ENCODE measurements around the gene NAP1L1. TPM values are rescaled to one million over a fixed set of nuclear protein-coding genes. Genes with fewer than 3 reads are reported as not detected.
A peak's percentile ranks its signal among the peaks of the same experiment; 100 is the strongest.

NAP1L1 gene
- total RNA-seq, result 144 TPM

- no peak for FAIRE-seq
- peak; percentile 93 to 97 for DNase-seq (ENCODE audit: low spot score in 2 of 2)
Measured at GRCh38 chr12:76083904-76084862, at the start of gene NAP1L1. TSS of gene NAP1L1 (minus strand) at chr12:76084685. CDS start at chr12:76074219, 10,466 bp downstream.

- FAIRE-seq, result no peak
- no peak for DNase-seq (ENCODE audit: low spot score in 2 of 2)
Measured at GRCh38 chr12:76127588-76127987, 43.1 kb upstream of the NAP1L1 start.

GRCh38 chr12:76124456-76124855 is 40.0 kb upstream of the NAP1L1 start:
- DNase-seq (ENCODE audit: low spot score in 2 of 2) (no peak), FAIRE-seq (no peak)

GRCh38 chr12:76123259-76124212 is 39.1 kb upstream of the NAP1L1 start:
- DNase-seq (ENCODE audit: low spot score in 2 of 2) (no peak), FAIRE-seq (peak; percentile 51)

- FAIRE-seq (no peak), DNase-seq (ENCODE audit: low spot score in 2 of 2) (no peak)
Measured at GRCh38 chr12:76119887-76120286, 35.4 kb upstream of the NAP1L1 start.

GRCh38 chr12:76117751-76118150 is 33.3 kb upstream of the NAP1L1 start:
- FAIRE-seq (no peak), DNase-seq (ENCODE audit: low spot score in 2 of 2) (no peak)

GRCh38 chr12:76117067-76117691 is 32.7 kb upstream of the NAP1L1 start:
- DNase-seq (ENCODE audit: low spot score in 2 of 2) (no peak), FAIRE-seq (no peak)

- DNase-seq (ENCODE audit: low spot score in 2 of 2) (no peak), FAIRE-seq (no peak)
Measured at GRCh38 chr12:76113800-76114757, 29.6 kb upstream of the NAP1L1 start.

GRCh38 chr12:76111209-76111749 is 26.8 kb upstream of the NAP1L1 start:
- no peak for DNase-seq (ENCODE audit: low spot score in 2 of 2)
- FAIRE-seq, result no peak

- DNase-seq (ENCODE audit: low spot score in 2 of 2) (no peak), FAIRE-seq (no peak)
Measured at GRCh38 chr12:76109879-76110278, 25.4 kb upstream of the NAP1L1 start.

- no peak for DNase-seq (ENCODE audit: low spot score in 2 of 2)
- FAIRE-seq, result no peak
Measured at GRCh38 chr12:76108356-76108755, 23.9 kb upstream of the NAP1L1 start.

GRCh38 chr12:76106631-76107030 is 22.1 kb upstream of the NAP1L1 start:
- FAIRE-seq, result no peak

GRCh38 chr12:76103958-76104357 is 19.5 kb upstream of the NAP1L1 start:
- no peak for DNase-seq (ENCODE audit: low spot score in 2 of 2)
- FAIRE-seq, result no peak

More at GRCh38 chr12:76106631-76107030, 22.1 kb upstream of the NAP1L1 start:
- DNase-seq (ENCODE audit: low spot score in 2 of 2), result no peak

- DNase-seq (ENCODE audit: low spot score in 2 of 2) (no peak), FAIRE-seq (no peak)
Measured at GRCh38 chr12:76101739-76102385, 17.4 kb upstream of the NAP1L1 start.

- DNase-seq (ENCODE audit: low spot score in 2 of 2), result no peak
- no peak for FAIRE-seq
Measured at GRCh38 chr12:76096079-76096646, 11.7 kb upstream of the NAP1L1 start.

- FAIRE-seq, result no peak
- DNase-seq (ENCODE audit: low spot score in 2 of 2), result no peak
Measured at GRCh38 chr12:76094754-76095153, 10.3 kb upstream of the NAP1L1 start.

GRCh38 chr12:76091246-76091754 is 6.8 kb upstream of the NAP1L1 start:
- FAIRE-seq (no peak), DNase-seq (ENCODE audit: low spot score in 2 of 2) (no peak)

GRCh38 chr12:76085520-76085868 is 1.0 kb upstream of the NAP1L1 start:
- FAIRE-seq (no peak), DNase-seq (ENCODE audit: low spot score in 2 of 2) (no peak)

Measured in frontal cortex (tissue), 4 donors.